Measurements from ENCODE around the gene WASF2. TPM values are rescaled to one million over a fixed set of nuclear protein-coding genes. Genes with fewer than 3 reads are reported as not detected.

WASF2 gene
- total and polyA plus RNA-seq, 2 of the 4 experiments (the other 2 are of a cell fraction): 7.9 to 45.4 TPM

GRCh38 chr1:27374362-27375086 is 115.4 kb downstream of the WASF2 start, which contains the start of gene FCN3:
Gene FCN3, minus strand, starts transcription at chr1:27374824. Its CDS starts 6 bp downstream, at chr1:27374818.
- no peak for ATAC-seq (ENCODE audit: low read depth)

More at GRCh38 chr1:27374362-27375086, 115.4 kb downstream of the WASF2 start, which contains the start of gene FCN3:
- Histone ChIP-seq H3K4ac (ENCODE audit: low read depth, low read length) (no peak within 1 kb of the TSS), H3K9me3 (ENCODE audit: control insufficient read depth, insufficient read depth, low read length) (no peaks in the 10 kb centered on the region), H3K14ac (replicated peaks; ENCODE audit: low read depth, low read length) (no peak within 1 kb of the TSS), H3K9ac (ENCODE audit: low read depth, low read length) (no peak within 1 kb of the TSS), H2AFZ (replicated peaks; ENCODE audit: low read length, poor library complexity) (no peak within 1 kb of the TSS), H3K23ac (ENCODE audit: low read depth, low read length) (0 out of 2 replicates have a peak within 1 kb of the TSS, but pooled peaks have one; percentile 27), H4K91ac (ENCODE audit: insufficient read depth, low read depth, low read length) (no peak within 1 kb of the TSS), H4K8ac (ENCODE audit: low read depth in 2 of 2, low read length in 2 of 2) (no peak within 1 kb of the TSS), H4K20me1 (ENCODE audit: insufficient read depth, low read length) (no peaks in the 10 kb centered on the region; the same call in 1 of the 2 replicates), H2BK15ac (ENCODE audit: low read depth, low read length) (no peak within 1 kb of the TSS), H3K18ac (ENCODE audit: low read depth, low read length) (no peak within 1 kb of the TSS), H2BK5ac (ENCODE audit: low read depth, low read length, poor library complexity, severe bottlenecking) (no peak within 1 kb of the TSS), H4K5ac (ENCODE audit: low read depth, low read length) (no peak within 1 kb of the TSS), H2BK120ac (ENCODE audit: low read depth, low read length) (no peak within 1 kb of the TSS), H3K4me2 (ENCODE audit: low read depth, low read length) (no peak within 1 kb of the TSS), H3K9me1 (ENCODE audit: insufficient read depth, low read length) (no peaks in the 10 kb centered on the region), H3K56ac (ENCODE audit: extremely low read depth, insufficient read depth, low read length) (no peak within 1 kb of the TSS), H3K27ac (ENCODE audit: insufficient read depth, low read length) (no peak within 1 kb of the TSS), H2BK20ac (ENCODE audit: low read depth, low read length) (no peak within 1 kb of the TSS), H3K27me3 (ENCODE audit: control insufficient read depth, insufficient read depth, low read length) (peaks cover 13% of the 10 kb centered on the region), H3K36me3 (ENCODE audit: control insufficient read depth, insufficient read depth, low read length) (no peaks in the 10 kb centered on the region), H2AK5ac (ENCODE audit: low read depth, low read length) (peak within 1 kb of the TSS; percentile 16; the same call in 1 of the 2 replicates), H3K79me1 (ENCODE audit: low read depth in 1 of 2, low read length in 2 of 2) (no peaks in the 10 kb centered on the region), H3K4me3 (ENCODE audit: insufficient read depth, low read depth, low read length) (no peak within 1 kb of the TSS), H3K4me1 (ENCODE audit: control insufficient read depth, insufficient read depth, low read length) (no peaks in the 10 kb centered on the region), H2AK9ac (replicated peaks; ENCODE audit: low read depth, low read length, poor library complexity) (peak within 1 kb of the TSS; percentile 28)
- intact Hi-C loops (cut with micrococcal nuclease): no loop called here
- TF ChIP-seq RCOR1 (IDR thresholded peaks at IDR 0.05; ENCODE audit: insufficient replicate concordance, low read length) (no peak), NFE2L2 (IDR thresholded peaks at IDR 0.05; ENCODE audit: low read depth, low read length) (no peak), SMC3 (IDR thresholded peaks at IDR 0.05; ENCODE audit: low read depth, low read length) (no peak), MAFK (IDR thresholded peaks at IDR 0.05; ENCODE audit: low read depth, low read length) (no peak)
- TF ChIP-seq, protein P1, sequence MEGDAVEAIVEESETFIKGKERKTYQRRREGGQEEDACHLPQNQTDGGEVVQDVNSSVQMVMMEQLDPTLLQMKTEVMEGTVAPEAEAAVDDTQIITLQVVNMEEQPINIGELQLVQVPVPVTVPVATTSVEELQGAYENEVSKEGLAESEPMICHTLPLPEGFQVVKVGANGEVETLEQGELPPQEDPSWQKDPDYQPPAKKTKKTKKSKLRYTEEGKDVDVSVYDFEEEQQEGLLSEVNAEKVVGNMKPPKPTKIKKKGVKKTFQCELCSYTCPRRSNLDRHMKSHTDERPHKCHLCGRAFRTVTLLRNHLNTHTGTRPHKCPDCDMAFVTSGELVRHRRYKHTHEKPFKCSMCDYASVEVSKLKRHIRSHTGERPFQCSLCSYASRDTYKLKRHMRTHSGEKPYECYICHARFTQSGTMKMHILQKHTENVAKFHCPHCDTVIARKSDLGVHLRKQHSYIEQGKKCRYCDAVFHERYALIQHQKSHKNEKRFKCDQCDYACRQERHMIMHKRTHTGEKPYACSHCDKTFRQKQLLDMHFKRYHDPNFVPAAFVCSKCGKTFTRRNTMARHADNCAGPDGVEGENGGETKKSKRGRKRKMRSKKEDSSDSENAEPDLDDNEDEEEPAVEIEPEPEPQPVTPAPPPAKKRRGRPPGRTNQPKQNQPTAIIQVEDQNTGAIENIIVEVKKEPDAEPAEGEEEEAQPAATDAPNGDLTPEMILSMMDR (conservative IDR thresholded peaks at IDR 0.05; ENCODE audit: low read depth, low read length): no peak
- ChIA-PET CTCF (no interaction called here), POLR2A (ENCODE audit: unreplicated experiment) (no interaction called here)
- WGBS, 2 experiments (ENCODE audit: extremely low coverage in 2 of 2, insufficient read length in 1 of 2): no CpG with 5 or more reads among the region's 4 CpGs
- no peak for DNase-seq
- in situ Hi-C loops (cut with MboI; ENCODE audit: low sequenced_read_pairs): no loop called here
- BruUV-seq (replicated peaks): no TSS peak
- dilution Hi-C loops (cut with HindIII; ENCODE audit: low sequenced_read_pairs, unreplicated experiment): no loop called here
